GM12891 (cell line): ENCODE data around the gene MYOZ2.

Experiments used
- POLR2A ChIP-seq: IDR thresholded peaks from 2 replicates; pipeline ENCODE4 v1.6.1; 2011; ENCODE audit warnings: low read depth, low read length, control low read depth
- TAF1 ChIP-seq: IDR thresholded peaks from 2 replicates; pipeline ENCODE4 v1.6.1; 2011; ENCODE audit warnings: low read depth, low read length, control low read depth

GRCh38 chr4:119205690-119206089 lies 70.1 kb downstream of the MYOZ2 start:
- TF ChIP-seq POLR2A (no peak), TAF1 (no peak)
